HG03439 (cell line): Measurements from ENCODE around the gene SNED1.
"Not testable (repeated sequence)": the region's sequence is repeated elsewhere in the genome, so short reads cannot be mapped to it uniquely, and the experiment has no call there.

Source experiments
- ATAC-seq: cut with Tn5 transposase; IDR thresholded peaks from one replicate; pipeline ENCODE4 v1.9.1; 2021; ENCODE audit warnings: mild to moderate bottlenecking, moderate library complexity; ENCODE audit not compliant: unreplicated experiment

Gene SNED1

GRCh38 chr2:240972201-240972600 is 26.2 kb upstream of the SNED1 start:
- ATAC-seq, result no peak

- no peak for ATAC-seq
These were observed 25.5 kb upstream of the SNED1 start for GRCh38 chr2:240972636-240973521.

- ATAC-seq, result no peak
These were observed 23.4 kb upstream of the SNED1 start for GRCh38 chr2:240974771-240975572.

- not testable (repeated sequence) for ATAC-seq
These were observed 22.5 kb upstream of the SNED1 start for GRCh38 chr2:240975903-240976302.

GRCh38 chr2:240981280-240981679 is 17.1 kb upstream of the SNED1 start:
- ATAC-seq, result no peak

GRCh38 chr2:240981871-240982800 is 16.3 kb upstream of the SNED1 start:
- no peak for ATAC-seq

- ATAC-seq, result no peak
These were observed 15.6 kb upstream of the SNED1 start for GRCh38 chr2:240982821-240983281.

- no peak for ATAC-seq
These were observed 14.9 kb upstream of the SNED1 start for GRCh38 chr2:240983361-240983995.

GRCh38 chr2:240983996-240984498 is 14.4 kb upstream of the SNED1 start:
- no peak for ATAC-seq

- ATAC-seq, result no peak
These were observed 12.3 kb upstream of the SNED1 start for GRCh38 chr2:240985881-240986786.

- no peak for ATAC-seq
These were observed 11.5 kb upstream of the SNED1 start for GRCh38 chr2:240986787-240987411.

- no peak for ATAC-seq
These were observed 10.8 kb upstream of the SNED1 start for GRCh38 chr2:240987588-240987987.

- no peak for ATAC-seq
These were observed 10.3 kb upstream of the SNED1 start for GRCh38 chr2:240988146-240988545.

GRCh38 chr2:240988571-240989271 is 9.7 kb upstream of the SNED1 start:
- ATAC-seq, result no peak

GRCh38 chr2:240989451-240990265 is 8.8 kb upstream of the SNED1 start:
- ATAC-seq, result no peak

GRCh38 chr2:240990266-240990529 is 8.2 kb upstream of the SNED1 start:
- ATAC-seq, result no peak

- no peak for ATAC-seq
These were observed 7.6 kb upstream of the SNED1 start for GRCh38 chr2:240990726-240991377.
